Measurements from ENCODE around the gene CABP5.

GRCh38 chr19:48004236-48004635, 39.6 kb downstream of the CABP5 start:
- no peak for TF ChIP-seq CTCF (IDR thresholded peaks at IDR 0.05)
- TF ChIP-seq POLR2AphosphoS5 (IDR thresholded peaks at IDR 0.05) = no peak
